GM23338 (cell line): ENCODE results near the gene PLBD1. TPM values are rescaled to one million over a fixed set of nuclear protein-coding genes. Genes with fewer than 3 reads are reported as not detected.
A peak's percentile ranks its signal among the peaks of the same experiment; 100 is the strongest.

Experiments
- ATAC-seq: fragments of 200-7000 bp; cut with Tn5 transposase; 3 replicates; pipeline ENCODE4 v1.9.1; 2020
- DNase-seq: peaks from one replicate; pipeline ENCODE4 v3.0.0-alpha.2; 2015; ENCODE audit warnings: low spot score
- H2AFZ ChIP-seq: fragments of 200-600 bp; sonication (generic); 2 replicates; pipeline ENCODE4 v1.8.0; 2016; ENCODE audit warnings: antibody characterized with exemption, mild to moderate bottlenecking, moderate library complexity
- H3F3A ChIP-seq: fragments of 200-600 bp; sonication (generic); replicated peaks from 2 replicates; pipeline ENCODE4 v1.8.0; 2017; ENCODE audit warnings: antibody characterized with exemption, mixed run types, low read depth
- H3K27ac ChIP-seq: fragments of 200-600 bp; sonication (generic); 2 replicates; pipeline ENCODE4 v1.6.1; 2016; ENCODE audit warnings: low read depth
- H3K27me3 ChIP-seq: fragments of 200-600 bp; sonication (generic); 2 replicates; pipeline ENCODE4 v1.8.0; 2016; ENCODE audit warnings: mild to moderate bottlenecking, mixed run types, moderate library complexity; ENCODE audit not compliant: insufficient read depth
- H3K36me3 ChIP-seq: fragments of 200-600 bp; sonication (generic); 2 replicates; pipeline ENCODE4 v1.8.0; 2016; ENCODE audit warnings: mild to moderate bottlenecking; ENCODE audit not compliant: insufficient read depth
- H3K4me1 ChIP-seq: fragments of 200-600 bp; sonication (generic); 2 replicates; pipeline ENCODE4 v1.8.0; 2016; ENCODE audit warnings: mild to moderate bottlenecking, moderate library complexity; ENCODE audit not compliant: insufficient read depth
- H3K4me2 ChIP-seq: fragments of 200-600 bp; sonication (generic); 2 replicates; pipeline ENCODE4 v1.7.1; 2017; ENCODE audit warnings: mixed run types
- H3K4me3 ChIP-seq: fragments of 200-600 bp; sonication (generic); 2 replicates; pipeline ENCODE4 v1.6.1; 2016; ENCODE audit warnings: mixed run types
- H3K79me2 ChIP-seq: fragments of 200-600 bp; sonication (generic); replicated peaks from 2 replicates; pipeline ENCODE4 v1.8.0; 2017; ENCODE audit warnings: mild to moderate bottlenecking; ENCODE audit not compliant: insufficient read depth
- H3K9me2 ChIP-seq: fragments of 200-600 bp; sonication (generic); 2 replicates; pipeline ENCODE4 v1.8.0; 2017; ENCODE audit not compliant: insufficient read depth
- H4K20me1 ChIP-seq: fragments of 200-600 bp; sonication (generic); replicated peaks from 2 replicates; pipeline ENCODE4 v1.8.0; 2017; ENCODE audit warnings: mild to moderate bottlenecking; ENCODE audit not compliant: insufficient read depth
- H3K27ac Mint-ChIP-seq: 2 replicates; pipeline ENCODE4 v1.8.0; 2020; ENCODE audit warnings: inconsistent platforms, mild to moderate bottlenecking, moderate library complexity, mixed read lengths
- H3K27me3 Mint-ChIP-seq: 3 replicates; pipeline ENCODE4 v1.8.0; 2022; ENCODE audit warnings: low read depth, mild to moderate bottlenecking, moderate library complexity, mixed read lengths, inconsistent platforms; ENCODE audit not compliant: insufficient read depth, poor library complexity
- H3K36me3 Mint-ChIP-seq: 3 replicates; pipeline ENCODE4 v1.8.0; 2021; ENCODE audit warnings: low read depth, mild to moderate bottlenecking, inconsistent platforms, moderate library complexity, mixed read lengths
- H3K4me1 Mint-ChIP-seq: 3 replicates; pipeline ENCODE4 v1.8.0; 2020; ENCODE audit warnings: mild to moderate bottlenecking, inconsistent platforms, mixed read lengths
- H3K4me3 Mint-ChIP-seq: 3 replicates; pipeline ENCODE4 v1.8.0; 2021; ENCODE audit warnings: moderate library complexity, mild to moderate bottlenecking, inconsistent platforms, mixed read lengths
- H3K9me3 Mint-ChIP-seq: 3 replicates; pipeline ENCODE4 v1.8.0; 2020; ENCODE audit warnings: moderate library complexity, mild to moderate bottlenecking, inconsistent platforms, mixed read lengths
- CREB1 ChIP-seq: fragments of 250-450 bp; sonication (Bioruptor Pico); IDR thresholded peaks from 2 replicates; pipeline ENCODE4 v1.5.0; 2020; ENCODE audit warnings: low read depth, mild to moderate bottlenecking, moderate library complexity
- CTCF ChIP-seq, 2 experiments: fragments of 200-600 bp in 1 of 2; sonication (generic) in 1 of 2; conservative IDR thresholded peaks; 2 replicates each; pipeline versions ENCODE4 v1.5.1 to v1.6.1; 2016 to 2017; ENCODE audit warnings: antibody characterized with exemption in 2 of 2, low read depth in 2 of 2, mild to moderate bottlenecking in 2 of 2, moderate library complexity in 1 of 2
- EZH2 ChIP-seq: fragments of 200-600 bp; sonication (generic); IDR thresholded peaks from one replicate; pipeline ENCODE4 v1.8.0; 2017; ENCODE audit warnings: antibody characterized with exemption, mild to moderate bottlenecking, low read depth; ENCODE audit not compliant: unreplicated experiment
- EZH2phosphoT487 ChIP-seq: fragments of 200-600 bp; sonication (generic); IDR thresholded peaks from one replicate; pipeline ENCODE4 v1.8.1; 2018; ENCODE audit warnings: antibody characterized with exemption; ENCODE audit not compliant: unreplicated experiment
- JUNB ChIP-seq: IDR thresholded peaks from one replicate; pipeline ENCODE4 v1.6.1; 2016; ENCODE audit warnings: antibody characterized with exemption; ENCODE audit not compliant: unreplicated experiment
- NANOG ChIP-seq: IDR thresholded peaks from 2 replicates; pipeline ENCODE4 v1.6.1; 2016; ENCODE audit warnings: antibody characterized with exemption, borderline replicate concordance
- STAT1 ChIP-seq: IDR thresholded peaks from one replicate; pipeline ENCODE4 v1.6.1; 2016; ENCODE audit warnings: antibody characterized with exemption; ENCODE audit not compliant: unreplicated experiment
- ZNF114 ChIP-seq: fragments of 250-450 bp; sonication (Bioruptor Pico); IDR thresholded peaks from 2 replicates; pipeline ENCODE4 v1.5.0; 2020; ENCODE audit warnings: mild to moderate bottlenecking, moderate library complexity
- ZNF331 ChIP-seq: fragments of 250-450 bp; sonication (Bioruptor Pico); IDR thresholded peaks from 2 replicates; pipeline ENCODE4 v1.5.0; 2020; ENCODE audit warnings: low read depth, mild to moderate bottlenecking, moderate library complexity
- polyA plus RNA-seq: library from polyadenylated mRNA; unstranded; fragments of >200 nt; fragmentation: Nextera tagmentation; extraction: Ambion mirVana; gene quantifications from 2 replicates; pipeline ENCODE4 v1.2.1, GENCODE V29; 2016
- total RNA-seq: library from RNA; depleted of rRNA; stranded (reverse); fragments of >200 nt; shearing (Covaris generic); gene quantifications from 2 replicates; pipeline ENCODE4 v1.2.3, GENCODE V29; 2014
- TF ChIP-seq, protein P1 (sequence below): IDR thresholded peaks from one replicate; pipeline ENCODE4 v1.6.1; 2018; ENCODE audit warnings: antibody characterized with exemption; ENCODE audit not compliant: unreplicated experiment
- TF ChIP-seq, protein P2 (sequence below): fragments of 250-450 bp; sonication (Bioruptor Pico); IDR thresholded peaks from 2 replicates; pipeline ENCODE4 v1.5.0; 2020; ENCODE audit warnings: mild to moderate bottlenecking, moderate library complexity

PLBD1 gene
- total and polyA plus RNA-seq, 2 experiments from 2014 or later: 10.2 to 16.3 TPM

DNA sequence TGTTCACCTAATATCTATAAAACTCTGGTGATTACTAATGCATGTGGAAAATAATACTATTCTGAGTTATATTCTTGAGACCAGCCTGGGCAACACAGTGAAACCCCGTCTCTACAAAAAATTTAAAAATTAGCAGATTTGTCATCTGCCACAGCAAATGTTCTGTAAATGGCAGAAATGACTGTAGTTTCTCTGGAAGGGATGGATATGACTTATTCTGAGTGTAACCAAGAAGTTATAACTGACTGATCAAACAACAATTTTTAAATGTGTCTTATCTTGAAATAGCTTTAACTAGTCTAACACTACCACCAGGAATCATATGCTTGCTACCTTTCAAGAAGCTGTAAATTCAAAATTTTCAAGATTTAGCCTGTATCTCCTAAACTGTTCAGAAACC is 88.7 kb downstream of the PLBD1 start:
- H3K4me3 Mint-ChIP-seq: no peak overlapping the region
- Histone ChIP-seq H3K36me3 (peaks cover 54% of the 10 kb centered on the region), H3K4me2 (no peak overlapping the region), H3K4me1 (no peaks in the 10 kb centered on the region), H3K4me3 (no peak overlapping the region), H3K9me2 (no peaks in the 10 kb centered on the region), H3K79me2 (peaks cover 12% of the 10 kb centered on the region), H4K20me1 (no peaks in the 10 kb centered on the region; the same call in 1 of the 2 replicates), H3K27me3 (no peaks in the 10 kb centered on the region), H2AFZ (no peak overlapping the region), H3K27ac (no peak overlapping the region), H3F3A (no peaks in the 10 kb centered on the region)
- DNase-seq (no peak), ATAC-seq (no peak)
- no peak overlapping the region for H3K27ac Mint-ChIP-seq
- peaks cover 6% of the 10 kb centered on the region for H3K9me3 Mint-ChIP-seq
- TF ChIP-seq JUNB (no peak), ZNF331 (CRISPR knock-in tag) (no peak)
- H3K36me3 Mint-ChIP-seq: peaks cover 77% of the 10 kb centered on the region
- H3K27me3 Mint-ChIP-seq: peaks cover 4% of the 10 kb centered on the region
- H3K4me1 Mint-ChIP-seq: no peaks in the 10 kb centered on the region

GRCh38 chr12:14473707-14474287 is 93.9 kb downstream of the PLBD1 start:
- peaks cover 51% of the 10 kb centered on the region for H3K79me2 ChIP-seq
- H4K20me1 ChIP-seq: peaks cover 3% of the 10 kb centered on the region; the same call in 1 of the 2 replicates
- no peaks in the 10 kb centered on the region for H3K4me1 ChIP-seq
- Mint-ChIP-seq H3K27me3 (peaks cover 6% of the 10 kb centered on the region), H3K27ac (no peak overlapping the region), H3K36me3 (peaks cover 80% of the 10 kb centered on the region), H3K4me1 (no peaks in the 10 kb centered on the region), H3K9me3 (peaks cover 31% of the 10 kb centered on the region), H3K4me3 (no peak overlapping the region)
- peaks cover 28% of the 10 kb centered on the region; the same call in 1 of the 2 replicates for H3K36me3 ChIP-seq
- no peak for ATAC-seq
- H3K27ac ChIP-seq: no peak overlapping the region
- H3K27me3 ChIP-seq: no peaks in the 10 kb centered on the region
- no peak overlapping the region for H2AFZ ChIP-seq
- H3K4me3 ChIP-seq: no peak overlapping the region
- H3K4me2 ChIP-seq: no peak overlapping the region
- no peaks in the 10 kb centered on the region for H3F3A ChIP-seq
- peak; percentile 20 for DNase-seq
- no peaks in the 10 kb centered on the region for H3K9me2 ChIP-seq
- TF ChIP-seq EZH2 (no peak), ZNF114 (CRISPR knock-in tag) (no peak), CTCF (conservative IDR thresholded peaks at IDR 0.05; ENCODE audit: low read depth in 2 of 2) (no peak), EZH2phosphoT487 (no peak), CREB1 (CRISPR knock-in tag) (no peak), STAT1 (no peak), NANOG (no peak)
- TF ChIP-seq, protein P1, sequence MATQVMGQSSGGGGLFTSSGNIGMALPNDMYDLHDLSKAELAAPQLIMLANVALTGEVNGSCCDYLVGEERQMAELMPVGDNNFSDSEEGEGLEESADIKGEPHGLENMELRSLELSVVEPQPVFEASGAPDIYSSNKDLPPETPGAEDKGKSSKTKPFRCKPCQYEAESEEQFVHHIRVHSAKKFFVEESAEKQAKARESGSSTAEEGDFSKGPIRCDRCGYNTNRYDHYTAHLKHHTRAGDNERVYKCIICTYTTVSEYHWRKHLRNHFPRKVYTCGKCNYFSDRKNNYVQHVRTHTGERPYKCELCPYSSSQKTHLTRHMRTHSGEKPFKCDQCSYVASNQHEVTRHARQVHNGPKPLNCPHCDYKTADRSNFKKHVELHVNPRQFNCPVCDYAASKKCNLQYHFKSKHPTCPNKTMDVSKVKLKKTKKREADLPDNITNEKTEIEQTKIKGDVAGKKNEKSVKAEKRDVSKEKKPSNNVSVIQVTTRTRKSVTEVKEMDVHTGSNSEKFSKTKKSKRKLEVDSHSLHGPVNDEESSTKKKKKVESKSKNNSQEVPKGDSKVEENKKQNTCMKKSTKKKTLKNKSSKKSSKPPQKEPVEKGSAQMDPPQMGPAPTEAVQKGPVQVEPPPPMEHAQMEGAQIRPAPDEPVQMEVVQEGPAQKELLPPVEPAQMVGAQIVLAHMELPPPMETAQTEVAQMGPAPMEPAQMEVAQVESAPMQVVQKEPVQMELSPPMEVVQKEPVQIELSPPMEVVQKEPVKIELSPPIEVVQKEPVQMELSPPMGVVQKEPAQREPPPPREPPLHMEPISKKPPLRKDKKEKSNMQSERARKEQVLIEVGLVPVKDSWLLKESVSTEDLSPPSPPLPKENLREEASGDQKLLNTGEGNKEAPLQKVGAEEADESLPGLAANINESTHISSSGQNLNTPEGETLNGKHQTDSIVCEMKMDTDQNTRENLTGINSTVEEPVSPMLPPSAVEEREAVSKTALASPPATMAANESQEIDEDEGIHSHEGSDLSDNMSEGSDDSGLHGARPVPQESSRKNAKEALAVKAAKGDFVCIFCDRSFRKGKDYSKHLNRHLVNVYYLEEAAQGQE: no peak
- TF ChIP-seq, protein P2, sequence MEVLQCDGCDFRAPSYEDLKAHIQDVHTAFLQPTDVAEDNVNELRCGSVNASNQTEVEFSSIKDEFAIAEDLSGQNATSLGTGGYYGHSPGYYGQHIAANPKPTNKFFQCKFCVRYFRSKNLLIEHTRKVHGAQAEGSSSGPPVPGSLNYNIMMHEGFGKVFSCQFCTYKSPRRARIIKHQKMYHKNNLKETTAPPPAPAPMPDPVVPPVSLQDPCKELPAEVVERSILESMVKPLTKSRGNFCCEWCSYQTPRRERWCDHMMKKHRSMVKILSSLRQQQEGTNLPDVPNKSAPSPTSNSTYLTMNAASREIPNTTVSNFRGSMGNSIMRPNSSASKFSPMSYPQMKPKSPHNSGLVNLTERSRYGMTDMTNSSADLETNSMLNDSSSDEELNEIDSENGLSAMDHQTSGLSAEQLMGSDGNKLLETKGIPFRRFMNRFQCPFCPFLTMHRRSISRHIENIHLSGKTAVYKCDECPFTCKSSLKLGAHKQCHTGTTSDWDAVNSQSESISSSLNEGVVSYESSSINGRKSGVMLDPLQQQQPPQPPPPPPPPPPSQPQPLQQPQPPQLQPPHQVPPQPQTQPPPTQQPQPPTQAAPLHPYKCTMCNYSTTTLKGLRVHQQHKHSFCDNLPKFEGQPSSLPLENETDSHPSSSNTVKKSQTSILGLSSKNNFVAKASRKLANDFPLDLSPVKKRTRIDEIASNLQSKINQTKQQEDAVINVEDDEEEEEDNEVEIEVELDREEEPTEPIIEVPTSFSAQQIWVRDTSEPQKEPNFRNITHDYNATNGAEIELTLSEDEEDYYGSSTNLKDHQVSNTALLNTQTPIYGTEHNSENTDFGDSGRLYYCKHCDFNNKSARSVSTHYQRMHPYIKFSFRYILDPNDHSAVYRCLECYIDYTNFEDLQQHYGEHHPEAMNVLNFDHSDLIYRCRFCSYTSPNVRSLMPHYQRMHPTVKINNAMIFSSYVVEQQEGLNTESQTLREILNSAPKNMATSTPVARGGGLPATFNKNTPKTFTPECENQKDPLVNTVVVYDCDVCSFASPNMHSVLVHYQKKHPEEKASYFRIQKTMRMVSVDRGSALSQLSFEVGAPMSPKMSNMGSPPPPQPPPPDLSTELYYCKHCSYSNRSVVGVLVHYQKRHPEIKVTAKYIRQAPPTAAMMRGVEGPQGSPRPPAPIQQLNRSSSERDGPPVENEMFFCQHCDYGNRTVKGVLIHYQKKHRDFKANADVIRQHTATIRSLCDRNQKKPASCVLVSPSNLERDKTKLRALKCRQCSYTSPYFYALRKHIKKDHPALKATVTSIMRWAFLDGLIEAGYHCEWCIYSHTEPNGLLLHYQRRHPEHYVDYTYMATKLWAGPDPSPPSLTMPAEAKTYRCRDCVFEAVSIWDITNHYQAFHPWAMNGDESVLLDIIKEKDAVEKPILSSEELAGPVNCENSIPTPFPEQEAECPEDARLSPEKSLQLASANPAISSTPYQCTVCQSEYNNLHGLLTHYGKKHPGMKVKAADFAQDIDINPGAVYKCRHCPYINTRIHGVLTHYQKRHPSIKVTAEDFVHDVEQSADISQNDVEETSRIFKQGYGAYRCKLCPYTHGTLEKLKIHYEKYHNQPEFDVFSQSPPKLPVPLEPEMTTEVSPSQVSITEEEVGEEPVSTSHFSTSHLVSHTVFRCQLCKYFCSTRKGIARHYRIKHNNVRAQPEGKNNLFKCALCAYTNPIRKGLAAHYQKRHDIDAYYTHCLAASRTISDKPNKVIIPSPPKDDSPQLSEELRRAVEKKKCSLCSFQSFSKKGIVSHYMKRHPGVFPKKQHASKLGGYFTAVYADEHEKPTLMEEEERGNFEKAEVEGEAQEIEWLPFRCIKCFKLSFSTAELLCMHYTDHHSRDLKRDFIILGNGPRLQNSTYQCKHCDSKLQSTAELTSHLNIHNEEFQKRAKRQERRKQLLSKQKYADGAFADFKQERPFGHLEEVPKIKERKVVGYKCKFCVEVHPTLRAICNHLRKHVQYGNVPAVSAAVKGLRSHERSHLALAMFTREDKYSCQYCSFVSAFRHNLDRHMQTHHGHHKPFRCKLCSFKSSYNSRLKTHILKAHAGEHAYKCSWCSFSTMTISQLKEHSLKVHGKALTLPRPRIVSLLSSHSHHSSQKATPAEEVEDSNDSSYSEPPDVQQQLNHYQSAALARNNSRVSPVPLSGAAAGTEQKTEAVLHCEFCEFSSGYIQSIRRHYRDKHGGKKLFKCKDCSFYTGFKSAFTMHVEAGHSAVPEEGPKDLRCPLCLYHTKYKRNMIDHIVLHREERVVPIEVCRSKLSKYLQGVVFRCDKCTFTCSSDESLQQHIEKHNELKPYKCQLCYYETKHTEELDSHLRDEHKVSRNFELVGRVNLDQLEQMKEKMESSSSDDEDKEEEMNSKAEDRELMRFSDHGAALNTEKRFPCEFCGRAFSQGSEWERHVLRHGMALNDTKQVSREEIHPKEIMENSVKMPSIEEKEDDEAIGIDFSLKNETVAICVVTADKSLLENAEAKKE: no peak
